Lower lobe of right lung (tissue), 2 donors: ENCODE data around the gene IGFALS. TPM values are rescaled to one million over a fixed set of nuclear protein-coding genes. Genes with fewer than 3 reads are reported as not detected.
A peak's percentile ranks its signal among the peaks of the same experiment; 100 is the strongest.

Experiments used
- ATAC-seq, 2 donors: fragments of 200-7000 bp; cut with Tn5 transposase; one replicate each; pipeline ENCODE4 v1.9.1; 2020 to 2022; ENCODE audit warnings: mild to moderate bottlenecking in 2 of 2, moderate library complexity in 2 of 2
- DNase-seq: peaks from one replicate; pipeline ENCODE4 v3.0.0-alpha.2; 2020
- H3K27ac ChIP-seq: fragments of 200-600 bp; one replicate; pipeline ENCODE4 v1.8.0; 2022
- H3K27me3 ChIP-seq: fragments of 200-600 bp; one replicate; pipeline ENCODE4 v1.8.0; 2022; ENCODE audit warnings: low read depth
- H3K36me3 ChIP-seq: fragments of 200-600 bp; one replicate; pipeline ENCODE4 v1.8.0; 2022; ENCODE audit warnings: mild to moderate bottlenecking
- H3K4me1 ChIP-seq: fragments of 200-600 bp; one replicate; pipeline ENCODE4 v1.8.0; 2022
- H3K4me3 ChIP-seq: fragments of 200-600 bp; one replicate; pipeline ENCODE4 v1.8.0; 2022; ENCODE audit warnings: mild to moderate bottlenecking
- H3K9me3 ChIP-seq: fragments of 200-600 bp; one replicate; pipeline ENCODE4 v1.8.0; 2022
- CTCF ChIP-seq: fragments of 200-600 bp; IDR thresholded peaks from one replicate; pipeline ENCODE4 v1.8.0; 2022; ENCODE audit warnings: antibody characterized with exemption, mild to moderate bottlenecking
- intact Hi-C: fragments of 100-400 bp; cut with DNase I; formaldehyde crosslinking; loops from one replicate; pipeline ENCODE4 v1.11.0; 2022
- long read RNA-seq: library from polyadenylated mRNA; unstranded; transcript quantifications from one replicate; pipeline ENCODE4 v2.0.0, GENCODE V29; 2021
- total RNA-seq: library from RNA; stranded (reverse); fragmentation: NEBNext Ultra II Directional; extraction: Animal tissue kit (Norgen Biotek cat#: 25700); gene quantifications from one replicate; pipeline ENCODE4 v1.2.1, GENCODE V29; 2021
- donor health status: DM: no; HTN: yes; CAD: no; lungs with severe emphysema.

Gene IGFALS
- total RNA-seq: 0.97 TPM
- long read RNA-seq, partial matches to known transcripts: 0 of 4 reads
- long read RNA-seq, other reads (novel, unspliced or antisense): 1 of 4 reads

- peaks cover 14% of the 10 kb centered on the region for H3K36me3 ChIP-seq
- intact Hi-C loops: no loop called here
- peaks cover 6% of the 10 kb centered on the region for H3K9me3 ChIP-seq
- DNase-seq (peak; percentile 58), ATAC-seq (peak; percentile 75 to 89)
- TF ChIP-seq CTCF: no peak
- peak within 1 kb of the TSS; percentile 58 for H3K27ac ChIP-seq
- H3K4me1 ChIP-seq: no peaks in the 10 kb centered on the region
- H3K4me3 ChIP-seq: peak within 1 kb of the TSS; percentile 39
- no peaks in the 10 kb centered on the region for H3K27me3 ChIP-seq
These were observed at the start of gene IGFALS for GRCh38 chr16:1793578-1794220. Gene IGFALS (minus strand): TSS chr16:1793705. CDS start chr16:1793652, 53 bp downstream.

- DNase-seq (no peak), ATAC-seq (no peak)
- Histone ChIP-seq H3K36me3 (no peaks in the 10 kb centered on the region), H3K4me3 (no peak overlapping the region), H3K27me3 (no peaks in the 10 kb centered on the region), H3K4me1 (no peaks in the 10 kb centered on the region), H3K27ac (no peak overlapping the region), H3K9me3 (no peaks in the 10 kb centered on the region)
- intact Hi-C loops: no loop called here
- no peak for TF ChIP-seq CTCF
These were observed 46.0 kb upstream of the IGFALS start for GRCh38 chr16:1839554-1839953.

- DNase-seq (no peak), ATAC-seq (no peak)
- TF ChIP-seq CTCF: no peak
- H3K4me1 ChIP-seq: peaks cover 10% of the 10 kb centered on the region
- H3K4me3 ChIP-seq: no peak overlapping the region
- no peaks in the 10 kb centered on the region for H3K9me3 ChIP-seq
- no peaks in the 10 kb centered on the region for H3K27me3 ChIP-seq
- no peak overlapping the region for H3K27ac ChIP-seq
- intact Hi-C loops: no loop called here
- H3K36me3 ChIP-seq: peaks cover 13% of the 10 kb centered on the region
These were observed 40.6 kb upstream of the IGFALS start for GRCh38 chr16:1834096-1834495.

- Histone ChIP-seq H3K36me3 (peaks cover 16% of the 10 kb centered on the region), H3K4me3 (no peak overlapping the region), H3K9me3 (no peaks in the 10 kb centered on the region), H3K27me3 (no peaks in the 10 kb centered on the region), H3K4me1 (peaks cover 21% of the 10 kb centered on the region), H3K27ac (no peak overlapping the region)
- ATAC-seq (peak in 1 of 2 donors; percentile 15), DNase-seq (no peak)
- intact Hi-C loops: no loop called here
- no peak for TF ChIP-seq CTCF
These were observed 39.4 kb upstream of the IGFALS start for GRCh38 chr16:1832838-1833454.

- intact Hi-C loops: no loop called here
- ATAC-seq (no peak), DNase-seq (no peak)
- H3K27ac ChIP-seq: no peak overlapping the region
- no peaks in the 10 kb centered on the region for H3K9me3 ChIP-seq
- no peaks in the 10 kb centered on the region for H3K27me3 ChIP-seq
- H3K36me3 ChIP-seq: peaks cover 16% of the 10 kb centered on the region
- no peak for TF ChIP-seq CTCF
- peaks cover 26% of the 10 kb centered on the region for H3K4me1 ChIP-seq
- no peak overlapping the region for H3K4me3 ChIP-seq
These were observed 37.9 kb upstream of the IGFALS start for GRCh38 chr16:1831186-1832075.
